SKM-1 treated with dmso at 0.1 percent for 144 hours (cell line): ENCODE results near the gene AIFM1.

ENCODE experiments used
- DNase-seq: peaks from one replicate; lab custom pipeline; 2025; ENCODE audit not compliant: unreplicated experiment; lab: John Stamatoyannopoulos, UW

Gene AIFM1

GRCh38 chrX:130097507-130098209 is 68.0 kb downstream of the AIFM1 start:
- DNase-seq = no peak

GRCh38 chrX:130095249-130096030 is 70.2 kb downstream of the AIFM1 start:
- no peak for DNase-seq

- DNase-seq = no peak
These were observed 70.9 kb downstream of the AIFM1 start for GRCh38 chrX:130094696-130095095.

- DNase-seq = no peak
These were observed 72.4 kb downstream of the AIFM1 start for GRCh38 chrX:130093271-130093670.

GRCh38 chrX:130091980-130092522 is 73.6 kb downstream of the AIFM1 start:
- DNase-seq = peak; percentile 54

- DNase-seq = no peak
These were observed 75.3 kb downstream of the AIFM1 start for GRCh38 chrX:130090364-130090763.

- DNase-seq = peak; percentile 87
These were observed 79.0 kb downstream of the AIFM1 start for GRCh38 chrX:130086447-130087206.

- no peak for DNase-seq
These were observed 79.8 kb downstream of the AIFM1 start for GRCh38 chrX:130085551-130086446.

GRCh38 chrX:130084631-130085237 is 80.9 kb downstream of the AIFM1 start:
- peak; percentile 26 for DNase-seq

- DNase-seq = peak; percentile 46
These were observed 81.8 kb downstream of the AIFM1 start for GRCh38 chrX:130083656-130084382.

- no peak for DNase-seq
These were observed 82.5 kb downstream of the AIFM1 start for GRCh38 chrX:130083107-130083490.

GRCh38 chrX:130082244-130083106 is 83.2 kb downstream of the AIFM1 start:
- DNase-seq = peak; percentile 74

- no peak for DNase-seq
These were observed 84.1 kb downstream of the AIFM1 start for GRCh38 chrX:130081421-130082045.

- no peak for DNase-seq
These were observed 84.8 kb downstream of the AIFM1 start for GRCh38 chrX:130080791-130081367.

GRCh38 chrX:130079824-130080406 is 85.7 kb downstream of the AIFM1 start:
- peak; percentile 40 for DNase-seq
